Kidney glomerular epithelial cell (primary cell): ENCODE results near the gene CDK5R2.

Source experiments
- DNase-seq: peaks from one replicate; lab custom pipeline; 2025; lab: John Stamatoyannopoulos, UW

CDK5R2 gene

DNA sequence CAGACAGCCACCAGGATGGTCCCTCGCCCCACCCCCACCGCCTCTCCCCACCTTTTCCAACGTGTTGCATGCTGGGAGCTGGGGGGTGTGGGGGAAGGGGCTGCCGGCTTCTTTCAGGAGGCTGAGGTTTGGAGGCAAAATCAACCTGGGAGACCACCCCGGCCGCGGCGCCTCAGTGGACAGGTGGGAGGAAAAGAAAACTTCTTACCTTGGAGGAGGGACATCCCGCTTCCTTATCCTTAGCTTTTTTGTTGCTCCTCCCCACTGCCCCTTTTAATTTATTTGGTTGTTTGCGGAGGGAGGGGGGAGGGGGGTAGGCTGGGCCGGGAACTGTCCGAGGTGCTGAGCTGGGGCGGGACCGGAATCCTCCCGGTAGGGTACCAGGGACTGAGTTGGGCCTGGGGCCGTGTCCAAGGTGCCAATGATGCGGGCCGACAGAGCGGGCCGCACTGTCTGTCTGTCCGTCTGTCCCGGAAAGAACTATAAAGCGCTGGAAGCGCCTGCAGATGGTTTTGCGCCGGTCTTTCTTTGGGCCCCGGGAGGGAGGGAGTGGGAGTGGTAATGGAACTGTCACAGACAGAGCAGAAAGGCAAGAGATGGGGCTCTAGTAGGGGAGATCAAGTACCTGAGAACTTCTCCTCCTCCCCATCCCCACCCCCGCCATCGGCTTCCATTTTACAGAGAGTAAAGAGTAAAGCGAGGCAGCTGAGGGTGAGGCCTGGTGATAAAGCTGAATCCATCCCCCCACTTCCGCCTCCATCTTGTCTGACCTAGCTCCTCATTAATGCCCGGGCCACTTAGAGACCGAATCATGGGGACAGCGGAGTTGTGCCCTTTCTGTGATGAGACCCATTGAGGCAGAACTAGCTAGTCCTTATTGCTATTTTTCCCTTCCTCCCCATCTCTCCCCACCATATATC is 2.4 kb downstream of the CDK5R2 start:
- no peak for DNase-seq

- peak; percentile 30 for DNase-seq
Observed at GRCh38 chr2:218962859-218963492, 3.5 kb downstream of the CDK5R2 start.

DNA sequence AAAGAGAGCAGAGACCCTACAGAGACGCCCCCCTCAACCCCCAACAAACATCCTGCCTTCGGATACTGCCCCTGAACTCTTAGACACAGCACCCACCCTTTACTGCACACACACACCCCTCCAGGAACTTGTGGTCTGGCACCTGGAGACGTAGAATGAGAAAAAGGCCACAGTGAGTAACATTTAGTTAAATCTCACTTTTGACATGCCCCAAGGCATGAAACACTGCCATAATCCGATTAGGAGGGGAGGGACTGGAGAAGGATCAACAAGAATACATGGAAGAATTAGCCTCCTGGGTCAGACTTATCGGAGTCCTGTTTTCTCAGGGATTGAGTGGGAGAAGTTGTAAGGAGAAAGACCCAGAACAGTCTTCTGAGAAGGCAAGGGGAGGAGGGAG is 4.1 kb downstream of the CDK5R2 start:
- no peak for DNase-seq

DNA sequence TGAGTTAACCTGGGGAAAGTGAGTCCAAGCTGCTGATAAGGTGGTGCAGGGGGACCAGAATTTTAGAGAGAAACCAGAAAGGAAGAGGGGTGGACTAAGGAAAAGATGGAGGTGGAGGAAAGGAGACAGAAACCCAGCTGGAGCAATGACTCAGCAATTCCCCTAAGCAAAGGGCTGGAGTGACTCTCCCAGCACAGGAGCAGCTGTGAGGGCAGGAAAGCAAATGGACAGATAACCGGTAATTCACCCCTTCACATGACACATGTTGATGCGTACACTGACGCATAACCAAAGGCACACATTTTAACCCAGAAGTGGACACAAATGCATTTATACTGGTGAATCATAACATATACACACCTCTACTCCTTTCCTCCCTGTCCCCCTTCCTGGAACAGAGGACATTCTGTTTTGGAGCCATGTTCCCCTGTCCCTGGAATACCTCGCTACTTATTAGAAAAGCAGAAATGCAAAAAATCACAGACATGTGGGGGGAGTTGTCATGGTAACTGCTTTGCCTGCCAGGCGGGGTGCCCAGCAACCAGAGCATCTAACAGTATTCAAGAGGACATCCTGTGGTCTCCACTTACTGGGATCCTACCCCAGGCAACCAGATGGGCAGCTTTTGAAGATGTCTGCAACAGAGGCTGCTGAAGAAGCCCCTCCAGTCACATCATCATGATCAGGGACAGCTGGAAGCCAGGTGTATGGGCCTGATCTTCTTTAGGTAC is 4.7 kb downstream of the CDK5R2 start:
- DNase-seq, result no peak

DNA sequence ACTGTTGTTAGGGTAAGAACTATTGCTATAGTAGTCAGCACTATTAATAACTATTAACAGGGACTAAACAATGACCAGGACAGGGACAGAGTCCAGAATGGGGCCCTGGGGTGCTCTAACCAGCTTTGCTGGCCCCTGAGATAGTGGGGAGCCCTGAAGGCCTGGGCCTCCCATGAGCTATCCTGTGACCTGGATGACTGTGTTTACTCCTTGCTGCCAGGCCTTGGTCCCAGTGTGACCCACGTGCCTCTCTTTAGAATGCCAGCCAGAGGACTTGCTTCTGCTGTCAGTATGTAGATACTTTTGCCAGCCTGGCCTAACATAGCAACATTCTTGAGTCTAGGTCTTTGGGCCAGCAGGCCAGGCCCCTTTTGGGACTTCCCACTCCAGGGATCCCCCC is 11.4 kb downstream of the CDK5R2 start:
- DNase-seq, result no peak

GRCh38 chr2:218975060-218975777 is 15.8 kb downstream of the CDK5R2 start:
- DNase-seq, result no peak

- peak; percentile 70 for DNase-seq
Observed at GRCh38 chr2:218979846-218980734, 20.6 kb downstream of the CDK5R2 start.

- no peak for DNase-seq
Observed at GRCh38 chr2:218980735-218981389, 21.4 kb downstream of the CDK5R2 start.

- DNase-seq, result no peak
Observed at GRCh38 chr2:218981390-218981880, 22.0 kb downstream of the CDK5R2 start.

- peak; percentile 12 for DNase-seq
Observed at GRCh38 chr2:218981881-218982585, 22.6 kb downstream of the CDK5R2 start.

- no peak for DNase-seq
Observed at GRCh38 chr2:218982586-218983262, 23.3 kb downstream of the CDK5R2 start.

DNA sequence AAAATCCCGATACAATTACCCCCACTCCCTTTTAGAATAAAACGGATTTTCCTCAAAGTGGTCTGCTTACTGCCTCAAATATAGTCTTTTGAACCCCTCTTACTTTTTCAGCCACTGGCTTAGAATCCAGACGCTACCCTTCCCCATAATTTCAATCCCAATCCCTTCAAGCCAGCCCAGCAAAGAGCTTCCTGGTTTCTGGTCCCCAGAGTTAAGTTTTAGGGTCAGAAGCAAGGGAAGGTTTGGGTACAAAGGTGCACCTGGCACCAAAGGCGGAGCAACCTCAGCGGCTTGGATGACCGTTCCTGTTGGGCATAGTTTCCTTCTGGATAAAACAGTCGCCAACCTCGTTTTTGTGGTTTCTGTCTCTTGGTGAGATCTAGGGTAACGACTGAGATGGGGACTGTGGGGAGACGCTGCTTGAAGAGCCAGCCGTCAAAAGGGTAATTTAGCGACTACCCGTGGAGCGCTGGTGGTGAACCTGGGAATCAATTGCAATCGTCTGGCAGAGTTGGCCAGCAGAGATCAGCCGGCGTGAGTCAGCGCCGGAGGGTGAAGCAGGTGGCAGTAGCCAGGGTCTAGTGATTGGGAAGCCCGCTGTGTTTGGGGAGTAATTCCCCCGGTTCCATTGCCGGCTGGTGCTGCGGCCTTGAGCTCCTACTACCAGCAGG is 23.9 kb downstream of the CDK5R2 start:
- DNase-seq, result no peak

GRCh38 chr2:218983934-218984238 is 24.4 kb downstream of the CDK5R2 start:
- DNase-seq, result no peak

DNA sequence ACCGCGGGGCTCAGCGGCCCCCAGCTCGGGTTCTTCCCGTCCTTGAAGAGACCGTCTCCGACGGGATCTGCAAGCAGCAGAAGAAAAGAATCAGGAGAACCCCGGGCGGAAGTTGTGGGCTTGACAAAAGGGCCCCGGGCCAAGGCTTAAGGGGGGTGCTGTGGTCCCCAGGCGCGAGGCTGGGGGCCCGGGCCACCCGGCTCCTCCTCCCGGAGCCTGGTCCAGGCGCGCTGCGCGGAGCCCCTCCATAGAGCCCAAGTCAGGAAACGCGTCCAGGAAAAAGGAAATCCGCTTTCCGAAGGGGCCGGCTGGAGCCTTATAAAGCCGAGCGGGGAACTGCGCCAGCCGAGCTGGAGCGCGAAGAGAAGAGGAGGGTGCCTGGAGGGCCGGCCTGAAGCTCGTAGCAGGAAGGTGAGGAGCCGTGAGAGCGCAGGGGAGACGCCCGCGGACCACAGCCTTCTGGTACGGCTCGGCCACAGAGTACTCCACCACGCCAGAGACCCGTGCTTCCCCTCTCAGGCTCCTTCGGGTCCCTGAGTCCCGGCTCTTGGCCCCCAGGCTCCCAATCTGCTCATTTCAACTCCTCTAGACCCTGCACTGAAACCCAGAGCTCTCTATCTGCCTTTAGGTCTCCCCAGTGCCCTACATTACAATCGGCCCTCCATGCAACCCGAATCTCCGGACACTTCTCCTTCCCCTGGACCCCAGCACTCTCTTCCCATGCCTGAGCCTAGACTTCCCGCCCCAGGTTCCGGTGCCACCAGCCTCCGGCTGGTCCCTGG is 25.0 kb downstream of the CDK5R2 start:
- DNase-seq, result no peak

DNA sequence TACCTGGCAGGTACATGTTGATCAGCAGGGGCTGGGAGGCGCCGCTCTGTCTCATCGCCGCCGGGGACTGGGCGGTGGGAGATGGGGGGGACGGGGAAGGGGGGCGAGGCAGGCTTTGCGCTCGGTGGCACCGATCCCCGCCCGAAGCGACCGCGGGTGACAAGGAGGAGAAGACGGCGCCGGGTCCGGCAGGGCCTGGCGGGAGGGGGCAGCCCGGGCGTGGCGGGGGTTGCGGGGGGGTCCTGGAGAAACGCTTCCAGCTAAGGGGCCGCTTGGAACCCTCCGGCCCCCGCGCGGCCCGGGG is 25.5 kb downstream of the CDK5R2 start, which contains the start of gene FEV:
Gene FEV (minus strand): TSS at position 164 of the 304 bp plus-strand sequence. CDS start 109 bp downstream, at position 55.
- no peak for DNase-seq

DNA sequence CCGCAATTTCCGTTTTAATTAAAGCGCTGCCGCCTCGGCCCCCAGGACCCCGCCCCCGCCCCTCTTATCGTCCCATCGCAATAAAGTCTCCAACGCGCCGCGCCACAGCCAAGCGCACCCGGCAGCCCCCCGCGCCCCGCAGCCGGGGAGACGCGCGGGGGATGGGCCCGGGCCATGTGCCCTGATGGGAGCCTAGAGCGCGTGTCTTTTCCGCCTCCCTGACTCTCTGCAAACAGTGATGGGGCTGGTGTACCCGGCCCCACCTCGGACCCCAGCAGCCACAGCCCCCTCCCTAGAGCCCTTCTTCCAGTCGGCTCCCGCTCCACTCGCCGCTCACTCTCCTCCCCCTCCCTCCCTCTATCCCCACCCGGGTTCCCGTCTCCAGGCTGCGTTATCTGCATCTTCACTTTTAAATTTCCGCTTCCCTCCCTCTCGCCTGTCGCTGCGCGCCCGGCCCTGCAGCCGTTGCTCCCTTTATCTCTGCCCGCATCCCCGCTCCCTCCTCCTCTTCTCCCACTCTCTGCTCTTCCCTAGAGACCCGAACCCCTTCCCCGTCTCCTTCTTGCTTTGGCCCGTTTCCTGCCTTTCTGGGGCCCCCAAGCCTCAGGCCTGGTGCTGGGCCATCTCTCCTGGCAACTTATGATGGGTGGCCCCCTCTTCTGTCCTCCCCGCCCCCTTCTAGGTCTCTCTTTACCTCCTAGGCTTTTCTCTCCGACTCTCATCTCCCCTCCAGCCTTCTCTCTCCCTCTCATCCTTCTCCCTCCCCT is 26.0 kb downstream of the CDK5R2 start:
- DNase-seq, result no peak

GRCh38 chr2:218986148-218986761 is 26.8 kb downstream of the CDK5R2 start:
- no peak for DNase-seq
